Smooth muscle cell (in vitro differentiated cells): ENCODE results near the gene BRD3. TPM values are rescaled to one million over a fixed set of nuclear protein-coding genes. Genes with fewer than 3 reads are reported as not detected.

Experiments used
- DNase-seq: peaks from one replicate; lab custom pipeline; 2025; ENCODE audit not compliant: unreplicated experiment; lab: John Stamatoyannopoulos, UW
- H2AFZ ChIP-seq: fragments of 200-600 bp; sonication (generic); 2 replicates; pipeline ENCODE4 v1.6.0; 2016; ENCODE audit warnings: antibody characterized with exemption, low read depth, mild to moderate bottlenecking
- H3F3A ChIP-seq: fragments of 200-600 bp; sonication (generic); 2 replicates; pipeline ENCODE4 v1.6.0; 2017; ENCODE audit warnings: antibody characterized with exemption, low read depth
- H3K27ac ChIP-seq: fragments of 200-600 bp; sonication (generic); 2 replicates; pipeline ENCODE4 v1.5.1; 2016; ENCODE audit warnings: low read depth, mild to moderate bottlenecking
- H3K27me3 ChIP-seq: fragments of 200-600 bp; sonication (generic); 2 replicates; pipeline ENCODE4 v1.6.1; 2016; ENCODE audit warnings: low read depth, mild to moderate bottlenecking
- H3K36me3 ChIP-seq: fragments of 200-600 bp; sonication (generic); 2 replicates; pipeline ENCODE4 v1.5.1; 2016; ENCODE audit warnings: low read depth
- H3K4me1 ChIP-seq: fragments of 200-600 bp; sonication (generic); 2 replicates; pipeline ENCODE4 v1.5.1; 2016; ENCODE audit warnings: low read depth
- H3K4me2 ChIP-seq: fragments of 200-600 bp; sonication (generic); 2 replicates; pipeline ENCODE4 v1.6.0; 2016; ENCODE audit warnings: mild to moderate bottlenecking
- H3K4me3 ChIP-seq: fragments of 200-600 bp; sonication (generic); 2 replicates; pipeline ENCODE4 v1.5.1; 2016; ENCODE audit warnings: mild to moderate bottlenecking
- H3K79me2 ChIP-seq: fragments of 200-600 bp; sonication (generic); 2 replicates; pipeline ENCODE4 v1.6.0; 2016; ENCODE audit warnings: low read depth, mild to moderate bottlenecking
- H3K9ac ChIP-seq: fragments of 200-600 bp; sonication (generic); 2 replicates; pipeline ENCODE4 v1.6.0; 2016; ENCODE audit warnings: low read depth
- H3K9me3 ChIP-seq: fragments of 200-600 bp; sonication (generic); replicated peaks from 2 replicates; pipeline ENCODE4 v1.5.1; 2016; ENCODE audit warnings: low read depth
- H4K20me1 ChIP-seq: fragments of 200-600 bp; sonication (generic); 2 replicates; pipeline ENCODE4 v1.6.0; 2016; ENCODE audit warnings: low read depth
- CTCF ChIP-seq: fragments of 200-600 bp; sonication (generic); IDR thresholded peaks from 2 replicates; pipeline ENCODE4 v1.5.1; 2017; ENCODE audit warnings: borderline replicate concordance, mild to moderate bottlenecking, antibody characterized with exemption; ENCODE audit not compliant: insufficient read depth, poor library complexity, severe bottlenecking
- WGBS: methylation state at CpG from one replicate; pipeline ENCODE4 v1.1.7; 2016; ENCODE audit warnings: low lambda C conversion rate; 5-methylcytosine and 5-hydroxymethylcytosine counted together
- polyA plus RNA-seq: library from polyadenylated mRNA; unstranded; fragments of >200 nt; fragmentation: Nextera tagmentation; extraction: Ambion mirVana; gene quantifications from 2 replicates; pipeline ENCODE4 v1.2.1, GENCODE V29; 2016
- total RNA-seq: library from RNA; depleted of rRNA; stranded (reverse); fragments of >200 nt; gene quantifications from 2 replicates; pipeline ENCODE4 v1.2.3, GENCODE V29; 2014

The BRD3 gene
- total and polyA plus RNA-seq, 2 experiments from 2014 or later: 9.2 to 34.1 TPM

- peaks cover 6% of the 10 kb centered on the region for H3K4me1 ChIP-seq
- DNase-seq: no peak
- H4K20me1 ChIP-seq: no peaks in the 10 kb centered on the region
- H3K9ac ChIP-seq: no peak overlapping the region
- no peak overlapping the region for H3K4me2 ChIP-seq
- WGBS: 94% methylated on average over 7 of the region's 7 CpGs
- H3K9me3 ChIP-seq: no peaks in the 10 kb centered on the region
- no peak overlapping the region for H2AFZ ChIP-seq
- H3K27ac ChIP-seq: no peak overlapping the region
- no peak overlapping the region for H3K4me3 ChIP-seq
- no peaks in the 10 kb centered on the region for H3K79me2 ChIP-seq
- H3K36me3 ChIP-seq: no peaks in the 10 kb centered on the region
- no peak for TF ChIP-seq CTCF
- H3K27me3 ChIP-seq: no peaks in the 10 kb centered on the region
- H3F3A ChIP-seq: peaks cover 4% of the 10 kb centered on the region
These were observed 40.3 kb downstream of the BRD3 start for GRCh38 chr9:134027561-134027960.

DNA sequence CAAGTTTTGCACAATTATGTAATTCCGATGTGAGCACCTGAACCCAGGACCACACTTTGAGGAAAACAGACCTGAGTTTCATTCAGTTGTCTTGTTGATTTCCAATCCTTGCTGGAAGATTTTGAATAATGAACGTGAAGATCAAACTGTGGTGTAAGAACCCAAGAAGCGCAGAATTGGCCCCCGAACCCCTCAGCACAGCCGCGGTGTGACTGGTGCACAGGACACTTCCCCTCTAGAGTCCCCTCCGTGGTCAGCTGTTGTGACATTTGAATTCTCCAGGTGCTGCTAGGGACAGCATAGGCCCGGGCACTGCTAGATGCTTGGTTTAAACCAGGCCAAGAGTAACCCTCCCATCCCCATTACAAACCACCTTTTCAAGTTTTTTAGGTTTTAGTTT lies 40.8 kb downstream of the BRD3 start:
- Histone ChIP-seq H3K4me1 (peaks cover 6% of the 10 kb centered on the region), H3K4me3 (no peak overlapping the region), H3K36me3 (no peaks in the 10 kb centered on the region), H3K4me2 (no peak overlapping the region), H4K20me1 (no peaks in the 10 kb centered on the region), H3K9ac (no peak overlapping the region), H2AFZ (no peak overlapping the region), H3K9me3 (no peaks in the 10 kb centered on the region), H3K27me3 (no peaks in the 10 kb centered on the region), H3K27ac (no peak overlapping the region), H3K79me2 (no peaks in the 10 kb centered on the region), H3F3A (peaks cover 4% of the 10 kb centered on the region)
- TF ChIP-seq CTCF: no peak
- DNase-seq: no peak
- 96% methylated on average over 8 of the region's 8 CpGs for WGBS

DNA sequence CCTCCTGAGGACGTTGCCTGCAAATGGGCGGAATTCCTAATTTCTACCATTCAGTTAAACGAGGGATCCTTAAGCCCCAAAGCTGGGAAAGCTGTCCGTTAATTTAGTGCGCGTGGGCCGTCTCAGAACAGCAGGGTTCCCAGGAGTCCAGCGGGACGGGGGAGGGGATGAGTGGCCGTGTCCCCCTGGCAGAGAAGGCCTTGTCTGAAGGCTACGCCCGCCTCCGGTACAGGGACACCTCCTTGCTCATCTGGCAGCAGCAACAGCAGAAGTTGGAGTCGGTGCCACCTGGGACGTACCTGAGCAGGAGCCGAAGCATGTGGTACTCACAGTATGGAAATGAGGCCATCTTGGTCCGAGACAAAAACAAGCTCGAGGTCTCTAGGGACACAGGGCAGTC lies 41.2 kb downstream of the BRD3 start:
- Histone ChIP-seq H3K27me3 (no peaks in the 10 kb centered on the region), H3K79me2 (no peaks in the 10 kb centered on the region), H3K9ac (no peak overlapping the region), H4K20me1 (no peaks in the 10 kb centered on the region), H2AFZ (no peak overlapping the region), H3K4me3 (no peak overlapping the region), H3K4me1 (peaks cover 6% of the 10 kb centered on the region), H3F3A (peaks cover under 1% of the 10 kb centered on the region), H3K27ac (no peak overlapping the region), H3K36me3 (no peaks in the 10 kb centered on the region), H3K9me3 (no peaks in the 10 kb centered on the region), H3K4me2 (peak overlapping the region; percentile 98)
- 95% methylated on average over 18 of the region's 18 CpGs for WGBS
- TF ChIP-seq CTCF: no peak
- DNase-seq: no peak

DNA sequence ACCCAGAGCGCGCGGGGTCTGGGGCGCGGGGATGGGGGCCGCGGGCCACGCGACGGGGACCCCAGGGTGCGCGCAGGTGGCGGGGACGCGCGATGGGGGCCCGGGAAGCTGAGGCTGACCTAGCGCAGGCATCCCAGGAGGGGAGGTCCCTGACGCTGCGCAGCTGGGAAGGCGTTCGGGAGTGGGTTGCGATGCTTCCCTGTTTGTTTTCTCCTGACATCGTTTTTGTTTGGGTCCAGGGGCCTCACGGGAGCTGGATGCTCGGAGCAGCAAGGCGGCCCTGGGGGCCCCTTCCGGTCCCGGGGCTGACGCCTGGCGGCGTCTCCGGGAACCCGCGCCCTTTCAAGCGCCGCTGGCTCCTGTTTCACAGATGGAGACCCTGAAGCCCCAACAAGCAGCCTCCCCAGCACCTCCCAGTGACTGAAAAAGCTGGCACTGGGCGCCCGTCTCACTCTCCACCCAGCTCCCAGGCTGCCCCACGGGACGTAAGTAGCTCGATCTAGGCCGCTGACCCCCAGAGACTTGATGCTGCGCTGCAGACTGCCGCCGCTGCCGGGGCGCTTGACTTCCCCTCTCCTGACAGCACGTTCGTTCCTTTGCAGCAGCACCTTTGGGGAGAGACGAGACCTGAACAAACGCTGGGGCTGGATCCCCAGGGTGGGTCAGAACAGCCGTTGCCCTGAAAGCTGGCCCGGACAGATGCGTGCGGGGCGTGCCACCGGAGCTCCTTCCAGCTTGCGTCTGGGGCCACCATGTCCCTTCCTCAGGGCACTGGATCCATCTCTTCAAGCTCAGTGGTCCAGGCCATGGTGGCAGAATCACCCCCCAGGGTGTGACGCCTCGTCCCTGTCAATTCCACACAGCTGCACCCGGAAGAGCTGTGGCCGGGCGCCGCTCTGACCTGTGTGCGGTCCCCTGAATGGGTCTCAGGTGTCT lies 42.0 kb downstream of the BRD3 start:
- peak; percentile 54 for DNase-seq
- H3K27ac ChIP-seq: no peak overlapping the region

More for the DNA sequence above, 42.0 kb downstream of the BRD3 start:
- Histone ChIP-seq H3F3A (no peaks in the 10 kb centered on the region), H3K4me1 (peaks cover 6% of the 10 kb centered on the region), H3K9ac (peak overlapping the region; percentile 75), H4K20me1 (no peaks in the 10 kb centered on the region), H3K27me3 (no peaks in the 10 kb centered on the region), H3K36me3 (no peaks in the 10 kb centered on the region), H2AFZ (peak overlapping the region; percentile 89), H3K4me3 (peak overlapping the region; percentile 93), H3K9me3 (no peaks in the 10 kb centered on the region), H3K79me2 (no peaks in the 10 kb centered on the region), H3K4me2 (peak overlapping the region; percentile 98)
- 18% methylated on average over 61 of the region's 66 CpGs for WGBS
- TF ChIP-seq CTCF: no peak
